Measurements from ENCODE around the gene FAM124A.

FAM124A gene

DNA sequence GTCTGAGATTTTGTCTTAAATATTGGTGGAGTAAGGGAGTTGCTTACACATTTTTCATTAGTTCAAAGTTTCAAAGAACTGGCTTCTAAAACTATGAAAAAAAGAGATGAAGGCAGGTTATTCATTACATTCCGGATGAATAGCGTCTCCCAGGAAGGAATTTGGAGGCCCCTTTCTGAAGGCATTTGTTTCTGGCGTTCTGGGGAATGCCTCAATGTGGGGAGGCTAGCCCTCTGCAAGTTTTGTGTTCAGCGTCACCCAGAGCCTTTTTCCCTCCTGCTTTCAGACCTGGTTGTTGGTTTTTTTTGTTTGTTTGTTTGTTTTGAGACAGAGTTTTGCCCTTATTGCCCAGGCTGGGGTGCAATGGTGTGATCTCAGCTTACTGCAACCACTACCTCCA, 21.0 kb downstream of the FAM124A start:
- DNase-seq (ENCODE audit: low spot score) = no peak

DNA sequence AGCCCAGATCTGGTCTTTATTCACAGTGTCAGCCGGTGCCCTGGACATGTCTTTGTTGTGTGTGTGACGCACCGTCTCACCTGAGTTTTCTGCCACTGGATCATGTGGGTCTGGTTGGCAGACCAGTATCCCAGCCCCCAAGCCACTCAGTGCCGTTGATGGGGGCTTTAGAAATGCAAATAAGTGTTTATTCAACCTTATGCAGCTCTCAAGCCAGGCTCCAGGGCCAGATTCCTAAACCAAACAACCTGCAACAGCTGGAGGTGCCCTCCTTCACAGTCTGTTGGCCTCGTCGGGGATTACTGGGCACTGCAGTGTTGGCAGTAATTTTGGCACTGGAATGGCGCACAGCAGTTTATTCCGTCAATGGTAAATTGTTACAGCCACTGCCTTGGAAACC, 21.6 kb downstream of the FAM124A start:
- DNase-seq (ENCODE audit: low spot score) = no peak

DNA sequence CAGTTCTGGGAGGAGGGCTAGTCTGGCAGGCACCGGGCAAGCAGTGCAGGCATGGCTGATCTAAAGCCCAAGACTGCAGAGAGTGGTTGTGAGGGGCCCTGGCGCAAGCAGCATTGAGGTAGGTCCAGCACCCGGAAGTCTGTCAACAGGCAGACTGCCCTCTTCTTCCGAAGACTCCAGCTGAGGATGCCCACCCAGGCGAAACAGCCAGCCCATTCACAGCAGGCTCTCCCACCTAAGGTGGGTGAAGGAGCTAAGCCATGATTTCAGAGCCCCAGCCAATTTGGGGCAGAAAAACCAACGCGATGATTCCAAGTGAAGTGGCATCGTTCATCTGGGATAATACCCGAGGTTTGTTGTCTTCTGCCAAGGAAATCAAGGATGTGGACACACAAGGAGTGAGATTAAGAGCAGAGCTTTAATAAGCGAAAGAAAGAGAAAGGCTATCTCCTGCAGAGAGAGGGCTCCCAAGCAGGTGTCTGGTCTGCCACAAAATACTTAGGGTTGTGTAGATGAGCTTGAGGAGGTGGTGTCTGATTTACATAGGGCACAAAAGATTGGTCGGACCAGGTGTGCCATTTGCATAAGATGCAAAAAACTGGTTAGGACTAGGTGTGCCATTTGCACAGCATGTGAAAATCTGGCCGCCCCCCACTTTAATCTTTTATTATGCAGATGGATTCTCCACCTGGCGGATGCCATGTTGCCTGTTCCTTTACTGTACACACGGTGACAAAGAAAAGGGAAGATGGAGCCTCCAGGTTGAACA, 22.6 kb downstream of the FAM124A start:
- no peak for DNase-seq (ENCODE audit: low spot score)

DNA sequence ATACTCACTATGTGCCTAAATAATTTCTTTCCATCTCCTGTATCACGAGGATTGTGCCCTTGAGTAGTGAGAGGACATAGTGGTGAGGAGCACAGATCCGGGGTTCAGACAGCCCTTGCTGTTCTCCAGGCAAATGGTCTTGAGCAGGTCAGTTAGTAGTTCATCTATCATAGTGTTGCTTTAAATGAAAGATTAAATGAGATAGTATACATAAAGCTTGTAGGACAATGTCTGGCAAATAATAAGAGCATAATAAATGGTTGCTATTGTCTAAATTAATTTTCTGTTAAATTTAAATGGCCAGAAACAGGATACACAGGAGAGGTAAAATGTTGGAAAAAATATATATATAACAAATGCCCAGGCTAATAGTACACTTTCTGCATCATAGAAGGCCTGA, 23.4 kb downstream of the FAM124A start:
- no peak for DNase-seq (ENCODE audit: low spot score)

DNA sequence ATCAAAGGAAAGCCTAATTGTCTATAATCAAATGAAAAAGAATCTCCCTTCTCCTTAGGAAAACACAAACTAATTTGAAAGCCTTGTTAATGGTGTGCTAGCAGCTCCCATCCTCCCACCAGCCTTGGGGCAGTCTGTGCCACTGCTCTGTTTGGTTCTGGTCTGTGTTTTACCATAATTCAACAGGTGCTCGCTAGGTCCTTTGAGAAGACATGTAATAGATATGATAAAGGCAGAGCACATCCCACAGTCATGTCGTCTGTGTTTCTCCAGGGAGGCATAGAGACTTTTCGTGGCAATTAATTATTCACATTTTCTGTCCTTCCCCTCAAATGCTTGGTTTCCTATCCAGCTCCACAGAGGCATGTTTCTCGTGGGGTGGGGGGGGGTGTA, 23.8 kb downstream of the FAM124A start:
- DNase-seq (ENCODE audit: low spot score) = no peak

DNA sequence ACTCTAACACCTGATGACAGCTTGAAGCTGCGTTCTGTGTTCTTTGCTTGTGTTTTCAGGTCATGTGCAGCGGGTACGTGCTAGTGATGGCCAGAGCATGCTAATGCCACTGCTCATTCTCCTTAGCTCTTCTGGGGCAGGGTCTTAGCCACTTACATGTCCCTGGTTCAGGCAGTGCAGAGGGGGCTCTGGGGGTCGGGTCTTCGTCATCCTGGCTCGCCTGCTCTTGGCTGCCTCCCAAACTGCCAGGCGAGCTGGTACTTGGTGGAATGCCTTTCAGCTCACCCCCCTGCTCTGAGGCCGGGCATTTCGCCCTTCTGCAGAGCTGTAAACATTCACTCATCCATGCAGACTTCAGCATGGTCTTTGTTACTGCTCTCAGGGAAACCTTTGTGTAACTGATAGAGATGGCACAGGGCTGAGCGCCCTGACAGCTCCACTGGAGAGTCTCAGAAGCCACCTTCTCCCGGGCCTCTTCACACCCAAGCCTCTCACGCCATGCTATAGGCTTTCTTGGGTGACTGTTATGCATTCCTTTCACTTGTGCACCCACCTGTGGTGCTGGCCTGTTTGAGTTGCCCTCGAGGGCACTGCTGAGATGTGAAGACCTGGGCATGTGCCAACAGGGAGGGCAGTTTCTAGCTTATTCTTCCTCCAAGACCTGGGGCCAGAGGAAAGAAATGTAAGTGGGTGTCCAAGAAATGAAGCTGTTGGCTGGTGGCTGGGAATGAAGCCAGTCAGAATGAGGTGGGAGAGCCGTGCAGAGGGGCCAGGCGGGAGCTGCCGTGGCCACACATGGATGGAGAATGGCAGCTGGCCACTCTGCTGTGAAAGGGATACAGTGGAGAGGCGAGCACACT, 24.4 kb downstream of the FAM124A start:
- no peak for DNase-seq (ENCODE audit: low spot score)

DNA sequence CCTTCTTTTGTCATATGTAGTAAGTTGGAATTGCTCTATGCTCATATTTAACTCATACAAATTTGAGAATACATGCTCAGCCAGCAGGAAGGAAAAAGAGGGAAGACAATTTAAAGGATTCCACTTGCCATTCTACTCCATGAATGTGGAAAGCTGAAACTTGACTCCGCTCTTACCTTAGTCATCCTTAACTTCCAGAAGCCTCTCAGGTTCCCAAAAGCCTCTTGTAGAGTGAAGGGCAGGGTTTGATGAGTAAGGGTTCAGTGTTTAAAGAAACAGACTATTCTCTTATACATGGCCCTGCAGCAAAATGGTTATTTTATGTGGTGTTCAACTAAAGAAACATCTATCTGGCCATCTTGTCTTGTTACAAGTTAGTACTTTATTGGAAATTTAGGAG, 27.1 kb downstream of the FAM124A start:
- DNase-seq (ENCODE audit: low spot score) = no peak

DNA sequence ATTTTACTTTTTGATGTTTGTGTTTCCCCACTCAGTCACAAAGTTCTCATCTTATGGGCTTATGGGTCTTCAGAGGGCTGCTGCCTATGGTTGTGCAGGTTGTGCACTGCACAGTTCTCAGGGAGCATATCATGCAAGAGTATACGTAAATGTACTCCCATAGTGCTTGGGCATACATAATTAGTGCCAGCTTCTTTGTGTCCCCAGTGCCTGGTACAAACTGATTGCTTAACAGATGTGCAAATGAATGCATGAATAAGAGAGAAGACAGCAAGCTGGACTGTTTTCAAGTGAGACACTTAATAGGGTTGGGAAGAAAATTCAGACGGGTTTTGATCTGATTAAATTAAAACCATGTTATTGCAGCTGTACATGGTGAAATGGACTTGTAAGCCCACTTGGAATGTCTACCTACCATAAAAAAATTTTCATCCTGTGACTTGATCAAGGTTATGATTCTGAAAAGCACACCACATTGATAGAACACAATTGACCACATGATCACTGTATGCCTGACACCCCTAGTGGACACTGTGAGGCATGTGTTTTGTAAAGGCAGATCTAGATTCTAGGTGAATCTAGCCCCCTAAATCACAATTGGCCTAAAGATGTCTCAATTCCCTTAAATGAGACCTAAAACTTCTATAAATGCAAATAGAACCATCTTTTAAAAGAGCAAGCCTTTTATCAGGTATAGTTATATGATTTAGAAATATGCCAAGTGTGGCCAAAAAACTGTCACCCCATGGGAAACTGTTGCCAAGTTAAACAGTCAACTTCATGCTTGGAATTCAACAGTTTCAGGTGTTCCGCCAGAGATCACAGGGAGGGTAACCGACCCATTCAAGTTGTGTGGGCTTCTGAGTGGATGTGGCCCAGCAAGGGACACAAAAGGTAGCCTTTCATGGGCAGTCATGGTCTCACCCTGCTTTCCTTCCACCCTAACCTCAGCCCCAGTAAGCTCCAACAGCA, 27.9 kb downstream of the FAM124A start:
- DNase-seq (ENCODE audit: low spot score) = peak; percentile 48

DNA sequence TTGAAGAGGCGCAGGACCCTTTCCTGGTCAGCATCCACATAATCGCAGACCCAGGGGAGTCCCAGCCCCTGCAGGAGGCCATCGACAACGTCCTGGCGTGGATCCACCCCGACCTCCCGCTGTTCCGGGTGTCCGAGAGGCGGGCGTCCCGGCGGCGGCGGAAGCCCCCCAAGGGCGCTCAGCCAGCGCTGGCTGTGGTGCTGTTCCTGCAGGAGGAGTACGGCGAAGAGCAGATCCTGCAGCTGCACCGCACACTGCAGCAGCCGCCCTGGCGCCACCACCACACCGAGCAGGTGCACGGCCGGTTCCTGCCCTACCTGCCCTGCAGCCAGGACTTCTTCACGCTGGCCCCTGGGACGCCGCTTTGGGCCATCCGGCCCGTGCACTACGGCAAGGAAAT, 29.3 kb downstream of the FAM124A start:
- no peak for DNase-seq (ENCODE audit: low spot score)

DNA sequence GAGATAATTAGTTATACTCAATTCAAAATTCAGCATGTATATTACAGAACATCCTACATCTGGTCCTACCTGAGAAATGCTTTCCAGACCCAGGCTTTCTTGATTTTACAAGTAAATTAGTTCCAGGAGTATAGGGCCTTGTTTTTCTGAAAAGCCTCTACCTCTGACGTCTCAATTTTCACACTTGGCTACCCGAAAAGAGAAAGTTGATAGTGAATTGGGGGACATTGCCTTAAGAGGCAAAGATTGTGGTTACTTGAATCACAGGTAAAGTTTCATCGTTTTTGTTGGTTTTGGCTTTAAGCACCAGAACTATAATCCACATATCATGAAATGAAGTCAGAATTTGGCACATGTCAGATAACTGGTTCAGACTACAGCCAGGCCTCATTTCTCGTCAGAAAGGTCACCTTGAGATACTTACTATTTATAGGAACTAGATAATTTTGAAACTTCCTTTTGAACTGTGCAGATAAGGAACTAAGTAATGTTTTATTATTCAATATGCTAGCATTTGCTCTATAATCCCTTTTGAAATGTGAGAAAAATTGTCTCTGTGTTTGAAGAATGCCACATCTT, 30.8 kb downstream of the FAM124A start:
- no peak for DNase-seq (ENCODE audit: low spot score)

DNA sequence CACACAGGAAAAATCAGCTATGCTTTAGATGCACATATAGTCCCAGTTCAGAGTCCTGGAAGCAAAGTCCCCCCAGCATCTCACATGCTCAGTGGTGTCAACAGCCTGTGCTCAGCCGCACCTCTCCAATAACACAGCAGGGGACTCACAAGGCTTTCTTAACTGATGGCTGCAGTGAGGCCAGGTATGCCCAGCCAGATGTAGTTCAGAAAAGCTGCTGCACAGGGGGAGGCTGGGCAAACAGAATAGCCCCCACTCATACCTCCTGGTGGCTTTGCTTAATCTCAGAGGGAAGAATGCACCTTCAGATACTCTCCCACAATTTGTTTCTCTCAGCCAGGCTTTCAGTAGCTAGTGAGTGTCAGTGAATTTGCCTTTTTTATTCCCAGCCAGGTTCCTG, 33.4 kb downstream of the FAM124A start:
- no peak for DNase-seq (ENCODE audit: low spot score)

DNA sequence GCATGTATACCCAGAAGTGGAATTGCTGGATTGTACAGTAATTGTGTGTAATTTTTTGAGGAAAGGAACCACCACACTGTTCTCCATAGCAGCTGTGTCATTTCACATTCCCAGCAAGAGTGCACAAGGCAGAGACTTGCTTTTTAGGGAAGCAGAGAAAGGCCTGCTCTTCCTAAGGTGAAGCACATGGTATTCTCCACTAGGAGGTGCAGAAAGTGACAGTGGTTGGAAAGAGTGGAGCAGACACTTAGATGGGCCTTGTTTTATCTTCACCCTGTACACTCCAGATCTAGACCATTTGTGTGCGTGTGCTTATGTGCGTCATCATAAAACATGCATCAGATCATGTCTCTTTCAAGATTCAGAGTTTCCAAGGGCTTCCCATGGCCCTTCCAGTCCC, 35.0 kb downstream of the FAM124A start:
- DNase-seq (ENCODE audit: low spot score) = no peak

DNA sequence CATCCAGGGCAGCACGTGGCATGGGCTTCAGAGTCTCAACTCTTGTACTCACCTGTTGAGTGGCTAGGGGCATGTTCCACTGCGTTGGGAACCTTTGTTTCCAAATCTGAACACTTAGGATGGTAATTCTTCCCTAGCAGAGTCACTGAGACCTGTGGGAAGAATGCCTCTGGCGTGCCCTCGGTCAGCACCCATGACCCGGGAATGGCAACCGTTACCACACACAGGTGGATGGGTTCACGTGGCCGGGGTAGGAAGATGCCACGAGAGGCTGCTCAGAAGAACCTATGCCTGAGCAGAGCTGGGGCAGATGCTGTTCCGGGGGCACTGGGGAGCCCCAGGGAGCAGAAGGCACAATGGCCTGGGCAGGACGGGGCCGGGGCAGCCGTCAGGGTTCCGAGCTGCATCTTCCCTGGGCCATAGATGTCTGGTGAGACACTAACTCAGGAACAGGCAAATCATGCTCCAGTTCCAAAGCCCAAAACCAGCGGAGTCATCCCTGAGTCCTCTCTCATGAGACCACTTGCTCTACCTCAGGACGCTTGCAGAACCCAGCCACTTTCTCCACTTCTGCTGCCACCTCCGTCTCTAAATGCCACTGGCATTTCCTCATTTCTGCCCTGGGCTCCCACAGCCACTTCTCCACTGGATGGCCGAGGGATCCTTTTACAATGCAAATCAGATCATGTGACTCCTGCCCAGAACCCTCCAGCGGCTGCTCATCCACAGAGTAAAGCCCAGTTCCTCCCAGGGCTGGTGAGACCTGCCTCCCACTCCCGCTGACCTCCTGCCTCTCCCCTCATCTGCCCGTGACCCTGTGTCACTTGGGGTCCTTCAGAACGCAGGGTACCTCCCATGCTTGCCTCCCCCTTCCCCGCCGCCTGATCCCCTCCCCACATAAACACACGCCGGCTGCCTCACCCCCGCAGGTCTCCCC, 36.7 kb downstream of the FAM124A start:
- DNase-seq (ENCODE audit: low spot score) = no peak

DNA sequence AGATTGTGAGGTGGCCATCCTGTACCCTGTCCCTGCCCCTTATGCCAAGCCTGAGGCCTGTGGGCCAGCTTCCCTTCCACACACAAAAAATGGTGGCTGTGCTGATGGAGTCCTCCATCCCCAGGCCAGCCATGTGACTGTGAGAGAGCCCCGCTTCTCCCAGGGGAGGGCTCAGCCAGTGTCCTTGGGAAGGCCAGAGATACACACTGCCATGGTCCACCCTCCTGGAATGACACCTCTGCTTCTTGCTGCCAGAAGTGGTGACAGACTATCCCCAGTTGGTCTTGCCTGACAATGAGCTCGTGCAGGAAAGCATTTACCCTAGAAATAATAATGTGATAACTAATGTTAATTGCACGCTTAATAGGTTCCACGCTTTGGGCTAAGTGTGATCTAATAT, 38.0 kb downstream of the FAM124A start:
- no peak for DNase-seq (ENCODE audit: low spot score)

DNA sequence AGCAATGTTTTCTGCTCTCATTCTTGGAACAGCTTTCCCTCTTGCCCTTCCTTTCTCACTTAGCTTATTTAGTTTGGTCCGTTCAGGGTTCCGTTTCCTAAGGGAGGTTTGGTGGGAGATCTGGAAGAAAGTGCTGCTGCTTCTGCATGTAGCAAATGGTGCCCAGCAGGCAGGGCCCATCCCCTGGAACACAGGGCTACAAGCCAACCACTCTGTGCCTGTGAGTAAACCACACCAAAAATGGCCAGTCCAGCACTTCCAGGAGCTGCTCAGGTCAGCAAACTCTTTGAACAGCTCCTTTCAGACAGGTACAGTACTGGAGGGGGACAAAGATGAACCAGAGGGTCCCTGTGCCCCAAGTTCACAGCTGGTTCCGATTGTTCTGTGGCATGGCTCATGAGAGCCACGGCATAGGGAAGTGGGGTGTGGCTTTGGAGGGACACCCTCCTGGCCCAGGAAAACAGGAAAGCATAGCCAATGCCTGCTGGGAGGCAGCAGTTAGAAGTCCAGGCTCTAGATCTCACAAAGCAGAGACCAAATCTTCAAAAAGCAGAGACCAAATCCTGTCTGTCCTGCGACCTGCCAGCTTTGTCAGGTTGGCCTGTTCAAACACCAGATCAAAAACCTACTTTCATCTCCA, 39.5 kb downstream of the FAM124A start:
- DNase-seq (ENCODE audit: low spot score) = no peak

DNA sequence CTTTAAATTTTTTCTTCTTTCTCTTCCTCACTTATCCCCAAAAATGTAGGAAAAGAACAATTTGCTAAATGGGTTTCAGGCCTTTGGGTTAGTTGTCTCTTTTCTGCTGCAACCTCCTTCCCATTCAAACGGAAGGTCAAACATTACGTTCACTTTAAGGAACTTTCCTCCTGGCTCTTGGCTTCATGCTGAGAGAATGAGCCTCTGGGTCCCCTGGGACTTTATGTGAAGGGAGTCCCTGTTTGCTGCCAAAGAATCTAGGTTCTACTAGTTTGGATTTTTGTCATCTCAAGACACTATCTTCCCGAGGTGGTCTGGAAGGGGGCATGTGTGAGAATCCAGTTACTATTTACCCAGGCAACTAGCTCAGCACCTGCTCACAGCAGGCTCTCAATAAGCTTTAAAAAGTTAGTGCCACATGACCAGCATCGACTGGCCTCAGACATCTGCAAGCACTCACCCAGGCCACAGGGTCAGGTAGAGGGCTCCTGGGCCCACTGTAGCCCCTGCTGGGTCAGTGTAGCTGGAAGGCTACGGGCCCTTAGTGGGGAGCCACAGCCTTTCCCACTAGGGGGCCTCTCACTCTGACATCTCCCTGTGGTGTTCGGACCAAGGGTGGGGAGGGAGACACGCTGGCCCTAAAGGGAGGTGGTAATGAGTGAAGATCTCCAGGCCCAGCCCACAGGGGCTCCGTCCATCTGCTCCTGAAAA, 40.5 kb downstream of the FAM124A start:
- DNase-seq (ENCODE audit: low spot score) = peak; percentile 9

DNA sequence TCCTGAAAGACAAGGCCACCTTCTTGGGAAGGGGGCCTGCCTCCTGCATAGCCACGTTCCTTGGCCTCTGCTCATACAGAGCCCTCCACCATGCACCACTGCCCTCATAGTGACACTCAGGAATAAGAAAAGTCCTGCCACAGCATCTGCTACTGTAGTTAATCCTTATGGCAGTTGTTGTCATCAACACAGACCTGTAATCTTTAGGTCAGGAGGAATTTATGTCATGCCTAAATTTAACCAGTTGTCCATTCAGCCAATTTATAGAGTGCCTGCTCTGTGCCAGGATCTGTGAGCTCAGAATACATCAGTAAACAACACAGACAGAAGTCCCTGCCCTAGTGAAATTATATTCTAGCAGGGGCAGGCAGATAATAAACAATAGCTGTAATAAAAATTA, 44.4 kb downstream of the FAM124A start:
- DNase-seq (ENCODE audit: low spot score) = no peak

DNA sequence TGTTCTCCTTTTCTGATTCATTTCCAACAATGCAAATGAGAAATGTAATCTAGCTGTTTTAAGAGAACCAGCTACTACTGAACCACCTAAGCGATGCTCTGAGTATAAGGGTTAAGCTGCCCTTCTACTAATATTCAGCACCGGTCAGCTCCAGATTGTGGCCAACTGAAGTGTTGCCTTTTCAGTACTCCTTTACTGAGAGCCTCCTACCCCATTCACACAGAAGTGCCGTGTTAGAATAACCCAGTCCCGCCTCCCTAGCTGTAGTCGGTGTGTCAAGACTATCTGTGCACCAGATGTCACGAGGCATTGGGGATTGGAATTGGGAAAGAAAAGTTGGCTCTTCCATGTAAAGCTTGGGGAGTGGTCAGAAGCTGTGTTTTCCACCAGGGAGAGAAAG, 45.4 kb downstream of the FAM124A start:
- no peak for DNase-seq (ENCODE audit: low spot score)

DNA sequence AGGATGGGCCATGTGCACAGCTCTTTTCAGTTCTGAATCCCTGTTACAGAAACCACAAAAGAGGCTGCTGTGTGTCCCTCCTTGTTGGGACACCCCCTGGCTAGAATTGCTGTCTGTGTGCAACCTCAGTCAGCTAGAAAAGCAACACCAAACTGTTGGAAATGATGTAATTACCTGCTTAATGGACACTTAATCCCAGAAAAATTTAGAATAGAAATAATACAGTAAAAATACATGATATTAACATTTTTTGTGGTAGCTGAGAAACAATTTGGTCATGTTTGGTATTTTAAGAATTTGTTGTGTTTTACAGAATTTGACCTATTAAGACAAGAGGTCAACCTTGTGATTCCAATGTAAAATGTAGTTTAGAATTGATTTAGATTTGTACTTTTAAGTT, 46.8 kb downstream of the FAM124A start:
- DNase-seq (ENCODE audit: low spot score) = no peak

All from NAMALWA (cell line).